Brain pericyte (primary cell): Measurements from ENCODE around the gene TNIP3.
"Not testable (repeated sequence)": the region's sequence is repeated elsewhere in the genome, so short reads cannot be mapped to it uniquely, and the experiment has no call there.

Experiments used
- DNase-seq: peaks from one replicate; pipeline ENCODE4 v3.0.0-alpha.2; 2012; ENCODE audit warnings: low read depth, low spot score

Gene TNIP3

GRCh38 chr4:121177246-121178137 lies 13.4 kb upstream of the TNIP3 start:
- no peak for DNase-seq

- DNase-seq, result no peak
Observed at GRCh38 chr4:121176082-121176934, 12.2 kb upstream of the TNIP3 start.

- not testable (repeated sequence) for DNase-seq
Observed at GRCh38 chr4:121171477-121171876, 7.4 kb upstream of the TNIP3 start.

- no peak for DNase-seq
Observed at GRCh38 chr4:121168446-121169281, 4.5 kb upstream of the TNIP3 start.

GRCh38 chr4:121166976-121167375 lies 2.9 kb upstream of the TNIP3 start:
- DNase-seq, result no peak

- no peak for DNase-seq
Observed at GRCh38 chr4:121165206-121165605, 1.1 kb upstream of the TNIP3 start.

GRCh38 chr4:121156822-121157769 lies 7.0 kb downstream of the TNIP3 start:
- DNase-seq, result no peak

- DNase-seq, result no peak
Observed at GRCh38 chr4:121155893-121156292, 8.2 kb downstream of the TNIP3 start.

- DNase-seq, result no peak
Observed at GRCh38 chr4:121154103-121154515, 10.0 kb downstream of the TNIP3 start.

GRCh38 chr4:121151942-121152341 lies 12.2 kb downstream of the TNIP3 start:
- no peak for DNase-seq

- no peak for DNase-seq
Observed at GRCh38 chr4:121150486-121150885, 13.6 kb downstream of the TNIP3 start.

GRCh38 chr4:121150003-121150402 lies 14.1 kb downstream of the TNIP3 start:
- DNase-seq, result no peak

GRCh38 chr4:121148621-121149020 lies 15.5 kb downstream of the TNIP3 start:
- no peak for DNase-seq

- no peak for DNase-seq
Observed at GRCh38 chr4:121148000-121148399, 16.1 kb downstream of the TNIP3 start.

- no peak for DNase-seq
Observed at GRCh38 chr4:121146530-121146929, 17.6 kb downstream of the TNIP3 start.

- no peak for DNase-seq
Observed at GRCh38 chr4:121145430-121145829, 18.7 kb downstream of the TNIP3 start.

- DNase-seq, result no peak
Observed at GRCh38 chr4:121144021-121144420, 20.1 kb downstream of the TNIP3 start.

GRCh38 chr4:121143131-121143530 lies 21.0 kb downstream of the TNIP3 start:
- no peak for DNase-seq

GRCh38 chr4:121140716-121141460 lies 23.2 kb downstream of the TNIP3 start:
- DNase-seq, result no peak
